ENCODE data around the gene LVRN. TPM values are rescaled to one million over a fixed set of nuclear protein-coding genes. Genes with fewer than 3 reads are reported as not detected.
A peak's percentile ranks its signal among the peaks of the same experiment; 100 is the strongest.

LVRN gene
- polyA plus RNA-seq, 3 donors, result 0.96 to 2.5 (median 1.0) TPM

DNA sequence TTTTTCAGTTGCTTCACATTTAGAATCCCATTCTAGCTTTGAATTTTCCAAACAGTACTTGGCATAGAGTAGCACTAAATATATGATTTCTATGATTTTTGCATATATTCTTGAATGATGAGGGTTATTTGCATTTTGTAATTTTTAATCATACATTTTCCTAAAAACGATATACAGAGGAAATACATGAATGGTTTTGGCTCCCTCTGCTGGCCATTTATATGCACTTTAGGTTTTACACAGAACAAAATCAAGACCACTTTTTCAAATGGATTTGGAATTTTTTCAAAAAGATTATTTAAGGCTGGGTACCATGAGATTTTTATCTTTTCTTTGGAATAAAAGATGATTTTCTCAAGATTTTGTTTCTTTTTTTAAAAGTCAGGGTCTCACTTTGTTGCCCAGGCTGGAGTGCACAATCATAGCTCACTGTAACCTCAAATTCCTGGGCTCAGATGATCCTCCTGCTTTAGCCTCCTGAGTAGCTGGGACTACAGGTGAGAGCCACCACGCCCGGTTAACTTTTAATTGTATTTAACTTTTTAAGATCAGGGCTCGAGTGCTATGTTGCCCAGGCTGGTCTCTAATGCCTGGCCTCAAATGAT, 105.9 kb downstream of the LVRN start:
- peak in 9 of 11 donors; percentile 34 to 63 (median 44) for DNase-seq (ENCODE audit: extremely low read depth in 1 of 11, low read depth in 9 of 11, low spot score in 4 of 11)

DNA sequence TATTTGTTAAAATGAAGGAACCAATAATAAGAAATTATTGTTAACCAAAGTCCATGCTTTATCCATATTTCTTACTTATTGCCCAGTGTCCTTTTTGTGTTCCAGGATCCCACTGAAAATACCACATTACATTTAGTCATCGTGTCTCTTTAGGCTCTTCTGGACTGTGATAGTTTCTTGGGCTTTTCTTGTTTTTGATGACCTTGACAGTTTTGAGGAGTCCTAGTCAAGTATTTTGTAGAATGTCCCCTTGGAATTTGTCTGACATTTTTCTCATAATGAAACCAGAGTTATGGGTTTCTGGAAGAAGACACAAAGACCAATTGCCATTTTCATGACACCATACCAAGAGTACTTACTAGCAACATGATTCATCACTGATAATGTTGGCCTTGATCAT, 108.9 kb downstream of the LVRN start:
- DNase-seq (ENCODE audit: extremely low read depth in 1 of 11, low read depth in 9 of 11, low spot score in 4 of 11), result no peak

DNA sequence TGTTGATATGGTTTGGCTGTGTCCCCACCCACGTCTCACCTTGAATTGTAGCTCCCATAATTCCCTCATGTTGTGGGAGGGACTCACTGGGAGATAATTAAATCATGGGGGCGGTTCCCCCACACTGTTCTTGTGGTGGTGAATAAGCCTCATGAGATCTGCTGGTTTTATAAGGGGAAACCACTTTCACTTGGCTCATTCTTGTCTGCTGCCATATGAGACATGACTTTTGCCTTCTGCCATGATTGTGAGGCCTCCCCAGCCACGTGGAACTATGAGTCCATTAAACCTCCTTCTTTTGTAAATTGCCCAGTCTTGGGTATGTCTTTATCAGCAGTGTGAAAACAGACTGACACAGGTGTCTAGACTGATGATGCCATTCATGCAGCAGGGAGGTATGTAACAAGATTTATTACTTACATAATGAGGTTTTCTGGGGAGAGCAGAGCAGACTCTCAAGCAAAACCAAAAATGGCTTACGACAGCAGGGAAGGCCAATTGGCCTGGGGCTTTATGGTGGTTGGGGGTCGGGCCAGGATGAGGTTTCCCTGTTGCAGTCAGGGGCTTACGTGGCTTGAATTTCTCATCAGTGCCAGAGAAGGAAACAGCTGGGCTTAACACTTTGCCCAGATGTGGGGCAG, 113.0 kb downstream of the LVRN start:
- DNase-seq (ENCODE audit: extremely low read depth in 1 of 11, low read depth in 9 of 11, low spot score in 4 of 11), result no peak

DNA sequence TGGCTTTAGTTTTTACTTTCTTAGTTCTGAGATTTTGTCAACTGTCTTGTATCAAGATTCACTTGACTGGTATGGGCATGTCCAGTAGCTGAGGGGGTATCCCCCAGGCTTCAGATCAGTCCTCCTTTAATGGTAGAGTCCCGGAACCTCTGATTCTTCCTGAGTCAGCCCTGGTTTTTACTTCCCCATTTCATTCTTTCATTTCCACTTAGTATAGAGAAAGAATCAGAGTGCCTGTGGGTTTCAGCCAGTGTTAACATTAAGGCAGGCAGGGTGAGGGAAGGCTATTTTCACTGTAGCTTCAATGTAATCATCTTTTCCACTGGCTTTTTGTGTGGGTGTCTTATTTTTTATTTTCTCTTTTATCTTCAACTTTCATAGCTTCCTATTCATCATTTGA, 114.2 kb downstream of the LVRN start:
- no peak for DNase-seq (ENCODE audit: extremely low read depth in 1 of 11, low read depth in 9 of 11, low spot score in 4 of 11)

Other genes starting within 250 kb of the LVRN start
- 10 to 100 TPM; 23.7 to 32.2 (median 27.5) TPM for gene CDO1, start 145.8 kb upstream of the LVRN start, polyA plus RNA-seq (ENCODE audit: insufficient read length in 3 of 3)
- 10 to 100 TPM; 45.9 to 66.2 (median 59.3) TPM for gene ATG12, start 120.9 kb upstream of the LVRN start, polyA plus RNA-seq (ENCODE audit: insufficient read length in 3 of 3)
- 100 to 1,000 TPM; 112 to 133 (median 125) TPM for gene AP3S1, start 120.5 kb upstream of the LVRN start, polyA plus RNA-seq (ENCODE audit: insufficient read length in 3 of 3)
- gene ARL14EPL, start 70.0 kb downstream of the LVRN start, polyA plus RNA-seq (ENCODE audit: insufficient read length in 3 of 3), result under 1 TPM in 1 of 3 donors, not detected in 2; 0.15 TPM
- 10 to 100 TPM; 52.7 to 65.6 (median 57.3) TPM for gene COMMD10, start 122.5 kb downstream of the LVRN start, polyA plus RNA-seq (ENCODE audit: insufficient read length in 3 of 3)

Data from renal cortex interstitium (tissue), 11 donors.